Nephron (organoid): Measurements from ENCODE around the gene CLIP3.
"Not testable (repeated sequence)": the region's sequence is repeated elsewhere in the genome, so short reads cannot be mapped to it uniquely, and the experiment has no call there.

Experiments used
- H3K27ac Mint-ChIP-seq, 3 experiments: 2 replicates each; pipeline ENCODE4 v1.8.0; 2020; ENCODE audit warnings: mixed read lengths in 3 of 3, mild to moderate bottlenecking in 2 of 3, moderate library complexity in 1 of 3
- H3K27me3 Mint-ChIP-seq: 2 replicates; pipeline ENCODE4 v1.8.0; 2021; ENCODE audit warnings: low read depth, mild to moderate bottlenecking, moderate library complexity, mixed read lengths
- H3K36me3 Mint-ChIP-seq: 2 replicates; pipeline ENCODE4 v1.8.0; 2020; ENCODE audit warnings: low read depth, mixed read lengths
- H3K4me1 Mint-ChIP-seq: 2 replicates; pipeline ENCODE4 v1.8.0; 2020; ENCODE audit warnings: mixed read lengths
- H3K4me3 Mint-ChIP-seq, 3 experiments: 2 replicates each; pipeline ENCODE4 v1.8.0; 2020; ENCODE audit warnings: mild to moderate bottlenecking in 3 of 3, mixed read lengths in 3 of 3, moderate library complexity in 2 of 3
- H3K9me3 Mint-ChIP-seq: 2 replicates; pipeline ENCODE4 v1.8.0; 2020; ENCODE audit warnings: mixed read lengths
- CTCF ChIP-seq, 3 experiments: fragments of 200-600 bp; sonication (generic); IDR thresholded peaks; one replicate each; pipeline ENCODE4 v1.5.0; 2021; ENCODE audit warnings: antibody characterized with exemption in 3 of 3; ENCODE audit not compliant: unreplicated experiment in 3 of 3

Gene CLIP3

GRCh38 chr19:35988824-35989223 lies 43.8 kb downstream of the CLIP3 start:
- peaks cover 59% of the 10 kb centered on the region for H3K27me3 Mint-ChIP-seq
- TF ChIP-seq CTCF (IDR thresholded peaks at IDR 0.05; ENCODE audit: unreplicated experiment in 3 of 3), result no peak
- no peaks in the 10 kb centered on the region for H3K36me3 Mint-ChIP-seq
- no peaks in the 10 kb centered on the region for H3K9me3 Mint-ChIP-seq
- H3K4me3 Mint-ChIP-seq, result no peak overlapping the region
- H3K27ac Mint-ChIP-seq, result no peak overlapping the region
- H3K4me1 Mint-ChIP-seq, result no peaks in the 10 kb centered on the region

GRCh38 chr19:35987571-35987896 lies 45.1 kb downstream of the CLIP3 start:
- Mint-ChIP-seq H3K27me3 (peaks cover 69% of the 10 kb centered on the region), H3K4me1 (no peaks in the 10 kb centered on the region), H3K27ac (no peak overlapping the region), H3K4me3 (peak overlapping the region in 2 of 3 experiments; percentile 44 to 57), H3K9me3 (no peaks in the 10 kb centered on the region), H3K36me3 (no peaks in the 10 kb centered on the region)
- no peak for TF ChIP-seq CTCF (IDR thresholded peaks at IDR 0.05; ENCODE audit: unreplicated experiment in 3 of 3)

- H3K9me3 Mint-ChIP-seq, result no peaks in the 10 kb centered on the region
- no peak for TF ChIP-seq CTCF (IDR thresholded peaks at IDR 0.05; ENCODE audit: unreplicated experiment in 3 of 3)
- H3K36me3 Mint-ChIP-seq, result no peaks in the 10 kb centered on the region
- H3K4me1 Mint-ChIP-seq, result no peaks in the 10 kb centered on the region
- no peak overlapping the region for H3K27ac Mint-ChIP-seq
- H3K4me3 Mint-ChIP-seq, result peak overlapping the region; percentile 76 to 83 (median 82)
- peaks cover 75% of the 10 kb centered on the region for H3K27me3 Mint-ChIP-seq
Measured at GRCh38 chr19:35986664-35987570, 45.8 kb downstream of the CLIP3 start.

- no peaks in the 10 kb centered on the region for H3K4me1 Mint-ChIP-seq
- H3K4me3 Mint-ChIP-seq, result peak overlapping the region; percentile 50 to 83 (median 52)
- H3K9me3 Mint-ChIP-seq, result no peaks in the 10 kb centered on the region
- H3K36me3 Mint-ChIP-seq, result no peaks in the 10 kb centered on the region
- no peak for TF ChIP-seq CTCF (IDR thresholded peaks at IDR 0.05; ENCODE audit: unreplicated experiment in 3 of 3)
- H3K27ac Mint-ChIP-seq, result no peak overlapping the region
- H3K27me3 Mint-ChIP-seq, result peaks cover 81% of the 10 kb centered on the region
Measured at GRCh38 chr19:35986111-35986510, 46.6 kb downstream of the CLIP3 start.

GRCh38 chr19:35983177-35983576 lies 49.5 kb downstream of the CLIP3 start:
- Mint-ChIP-seq H3K27ac (no peak overlapping the region), H3K27me3 (peaks cover 77% of the 10 kb centered on the region), H3K36me3 (no peaks in the 10 kb centered on the region), H3K4me3 (no peak overlapping the region), H3K4me1 (no peaks in the 10 kb centered on the region), H3K9me3 (no peaks in the 10 kb centered on the region)
- TF ChIP-seq CTCF (IDR thresholded peaks at IDR 0.05; ENCODE audit: unreplicated experiment in 3 of 3), result no peak

DNA sequence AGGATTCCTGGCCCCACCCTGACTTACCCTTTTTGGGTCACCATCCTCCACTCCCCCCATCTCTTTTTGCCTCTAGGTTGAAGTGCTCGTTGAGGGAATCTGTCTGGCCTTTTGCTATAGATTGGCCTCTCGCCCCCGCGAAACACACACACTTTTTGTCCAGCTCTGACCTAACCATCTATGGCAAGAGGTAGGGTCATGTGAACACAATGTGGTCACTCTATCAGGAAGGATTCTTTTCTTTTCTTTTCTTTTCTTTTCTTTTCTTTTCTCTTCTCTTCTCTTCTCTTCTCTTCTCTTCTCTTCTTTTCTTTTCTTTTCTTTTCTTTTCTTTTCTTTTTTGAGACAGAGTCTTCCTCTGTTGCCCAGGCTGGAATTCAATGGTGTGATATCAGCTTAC lies 51.7 kb downstream of the CLIP3 start:
- not testable (repeated sequence) for H3K9me3 Mint-ChIP-seq, H3K4me3 Mint-ChIP-seq, H3K36me3 Mint-ChIP-seq, H3K4me1 Mint-ChIP-seq, H3K27ac Mint-ChIP-seq
- H3K27me3 Mint-ChIP-seq, result peaks cover 61% of the 10 kb centered on the region
